ENCODE results near the gene DNAH17.

DNAH17 gene

DNA sequence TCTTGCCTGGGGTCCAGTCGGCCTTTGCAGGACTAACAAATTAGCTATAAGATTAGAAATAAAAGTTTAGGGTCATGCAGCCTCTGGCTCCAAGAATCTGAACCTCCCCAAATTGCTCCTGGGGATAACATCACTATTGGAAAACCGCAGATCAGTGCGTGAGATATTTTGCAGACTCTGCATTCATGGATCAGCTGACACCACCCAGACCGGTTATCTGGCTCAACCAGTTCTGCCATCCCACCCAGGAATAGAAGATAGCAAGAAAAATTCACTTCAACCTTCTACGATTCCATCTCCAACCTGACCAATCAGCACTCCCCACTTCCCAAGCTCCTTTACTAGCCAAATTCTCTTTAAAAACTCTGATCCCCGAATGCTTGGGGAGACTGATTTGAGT lies 203.0 kb downstream of the DNAH17 start:
- Histone ChIP-seq H3K4me3 (ENCODE audit: low read depth, low read length) (no peak overlapping the region), H3K9me3 (ENCODE audit: severe bottlenecking) (no peaks in the 10 kb centered on the region), H3K27me3 (ENCODE audit: insufficient read depth, low read depth, severe bottlenecking) (no peaks in the 10 kb centered on the region), H3K36me3 (peaks cover 5% of the 10 kb centered on the region; the same call in 1 of the 2 replicates), H3K27ac (no peak overlapping the region)
- TF ChIP-seq, protein P1, sequence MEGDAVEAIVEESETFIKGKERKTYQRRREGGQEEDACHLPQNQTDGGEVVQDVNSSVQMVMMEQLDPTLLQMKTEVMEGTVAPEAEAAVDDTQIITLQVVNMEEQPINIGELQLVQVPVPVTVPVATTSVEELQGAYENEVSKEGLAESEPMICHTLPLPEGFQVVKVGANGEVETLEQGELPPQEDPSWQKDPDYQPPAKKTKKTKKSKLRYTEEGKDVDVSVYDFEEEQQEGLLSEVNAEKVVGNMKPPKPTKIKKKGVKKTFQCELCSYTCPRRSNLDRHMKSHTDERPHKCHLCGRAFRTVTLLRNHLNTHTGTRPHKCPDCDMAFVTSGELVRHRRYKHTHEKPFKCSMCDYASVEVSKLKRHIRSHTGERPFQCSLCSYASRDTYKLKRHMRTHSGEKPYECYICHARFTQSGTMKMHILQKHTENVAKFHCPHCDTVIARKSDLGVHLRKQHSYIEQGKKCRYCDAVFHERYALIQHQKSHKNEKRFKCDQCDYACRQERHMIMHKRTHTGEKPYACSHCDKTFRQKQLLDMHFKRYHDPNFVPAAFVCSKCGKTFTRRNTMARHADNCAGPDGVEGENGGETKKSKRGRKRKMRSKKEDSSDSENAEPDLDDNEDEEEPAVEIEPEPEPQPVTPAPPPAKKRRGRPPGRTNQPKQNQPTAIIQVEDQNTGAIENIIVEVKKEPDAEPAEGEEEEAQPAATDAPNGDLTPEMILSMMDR (IDR thresholded peaks at IDR 0.05; ENCODE audit: low read depth, low read length): no peak
- DNase-seq: no peak

Measured in WERI-Rb-1 (cell line).